GM23248 (cell line): ENCODE measurements around the gene SEC22A. TPM values are rescaled to one million over a fixed set of nuclear protein-coding genes. Genes with fewer than 3 reads are reported as not detected.
A peak's percentile ranks its signal among the peaks of the same experiment; 100 is the strongest.

Experiments
- DNase-seq: peaks from one replicate; pipeline ENCODE4 v3.0.0-alpha.2; 2015
- H2AFZ ChIP-seq: fragments of 200-600 bp; sonication (generic); 2 replicates; pipeline ENCODE4 v1.6.1; 2016; ENCODE audit warnings: antibody characterized with exemption
- H3F3A ChIP-seq: fragments of 200-600 bp; sonication (generic); 2 replicates; pipeline ENCODE4 v1.6.1; 2016; ENCODE audit warnings: mild to moderate bottlenecking, antibody characterized with exemption, mixed run types; ENCODE audit not compliant: insufficient read depth
- H3K27ac ChIP-seq: fragments of 200-600 bp; sonication (generic); 2 replicates; pipeline ENCODE4 v1.5.1; 2016; ENCODE audit warnings: mild to moderate bottlenecking
- H3K27me3 ChIP-seq: fragments of 200-600 bp; sonication (generic); replicated peaks from 2 replicates; pipeline ENCODE4 v1.6.1; 2016; ENCODE audit warnings: mild to moderate bottlenecking; ENCODE audit not compliant: insufficient read depth
- H3K36me3 ChIP-seq: fragments of 200-600 bp; sonication (generic); 2 replicates; pipeline ENCODE4 v1.6.1; 2016; ENCODE audit warnings: low read depth, mild to moderate bottlenecking
- H3K4me1 ChIP-seq: fragments of 200-600 bp; sonication (generic); 2 replicates; pipeline ENCODE4 v1.6.1; 2016; ENCODE audit warnings: mild to moderate bottlenecking; ENCODE audit not compliant: insufficient read depth
- H3K4me2 ChIP-seq: fragments of 200-600 bp; sonication (generic); one replicate; pipeline ENCODE4 v1.6.1; 2016; ENCODE audit warnings: mild to moderate bottlenecking; ENCODE audit not compliant: unreplicated experiment
- H3K4me3 ChIP-seq: fragments of 200-600 bp; sonication (generic); 2 replicates; pipeline ENCODE4 v1.5.1; 2016; ENCODE audit warnings: mild to moderate bottlenecking
- H3K79me2 ChIP-seq: fragments of 200-600 bp; sonication (generic); 2 replicates; pipeline ENCODE4 v1.6.1; 2016; ENCODE audit warnings: mild to moderate bottlenecking; ENCODE audit not compliant: insufficient read depth
- H3K9ac ChIP-seq: fragments of 200-600 bp; sonication (generic); 2 replicates; pipeline ENCODE4 v1.6.1; 2016; ENCODE audit warnings: mild to moderate bottlenecking
- H3K9me2 ChIP-seq: fragments of 200-600 bp; sonication (generic); 2 replicates; pipeline ENCODE4 v1.6.1; 2016; ENCODE audit warnings: mixed run types, mild to moderate bottlenecking, moderate library complexity; ENCODE audit not compliant: insufficient read depth
- H3K9me3 ChIP-seq: fragments of 200-600 bp; sonication (generic); one replicate; pipeline ENCODE4 v1.6.1; 2017; ENCODE audit warnings: low read depth
- H4K20me1 ChIP-seq: fragments of 200-600 bp; sonication (generic); 2 replicates; pipeline ENCODE4 v1.6.0; 2016; ENCODE audit not compliant: insufficient read depth
- EZH2 ChIP-seq: fragments of 200-600 bp; sonication (generic); IDR thresholded peaks from 2 replicates; pipeline ENCODE4 v1.6.1; 2018; ENCODE audit warnings: antibody characterized with exemption, mild to moderate bottlenecking; ENCODE audit not compliant: insufficient read depth, poor library complexity, severe bottlenecking
- EZH2phosphoT487 ChIP-seq: fragments of 200-600 bp; sonication (generic); IDR thresholded peaks from 2 replicates; pipeline ENCODE4 v1.6.1; 2018; ENCODE audit warnings: antibody characterized with exemption, moderate library complexity, mild to moderate bottlenecking, low read depth; ENCODE audit not compliant: insufficient read depth
- WGBS, 2 experiments: methylation state at CpG; one replicate each; pipeline ENCODE4 v1.1.6; 2015 to 2017; ENCODE audit warnings: low lambda C conversion rate in 2 of 2, low coverage in 1 of 2; ENCODE audit errors: missing lambda C conversion rate in 2 of 2; 5-methylcytosine and 5-hydroxymethylcytosine counted together
- in situ Hi-C: fragments of 300-500 bp; cut with MboI; formaldehyde crosslinking; loops from 2 replicates; pipeline ENCODE4 v1.15.0; 2020
- polyA plus RNA-seq: library from polyadenylated mRNA; unstranded; fragments of >200 nt; fragmentation: Nextera tagmentation; extraction: Ambion mirVana; gene quantifications from 2 replicates; pipeline ENCODE4 v1.2.1, GENCODE V29; 2016
- total RNA-seq: library from RNA; depleted of rRNA; stranded (reverse); fragments of >200 nt; shearing (Covaris generic); gene quantifications from 2 replicates; pipeline ENCODE4 v1.2.3, GENCODE V29; 2014

SEC22A gene
- total and polyA plus RNA-seq, 2 experiments from 2014 or later = 35.1 to 44.5 TPM

DNA sequence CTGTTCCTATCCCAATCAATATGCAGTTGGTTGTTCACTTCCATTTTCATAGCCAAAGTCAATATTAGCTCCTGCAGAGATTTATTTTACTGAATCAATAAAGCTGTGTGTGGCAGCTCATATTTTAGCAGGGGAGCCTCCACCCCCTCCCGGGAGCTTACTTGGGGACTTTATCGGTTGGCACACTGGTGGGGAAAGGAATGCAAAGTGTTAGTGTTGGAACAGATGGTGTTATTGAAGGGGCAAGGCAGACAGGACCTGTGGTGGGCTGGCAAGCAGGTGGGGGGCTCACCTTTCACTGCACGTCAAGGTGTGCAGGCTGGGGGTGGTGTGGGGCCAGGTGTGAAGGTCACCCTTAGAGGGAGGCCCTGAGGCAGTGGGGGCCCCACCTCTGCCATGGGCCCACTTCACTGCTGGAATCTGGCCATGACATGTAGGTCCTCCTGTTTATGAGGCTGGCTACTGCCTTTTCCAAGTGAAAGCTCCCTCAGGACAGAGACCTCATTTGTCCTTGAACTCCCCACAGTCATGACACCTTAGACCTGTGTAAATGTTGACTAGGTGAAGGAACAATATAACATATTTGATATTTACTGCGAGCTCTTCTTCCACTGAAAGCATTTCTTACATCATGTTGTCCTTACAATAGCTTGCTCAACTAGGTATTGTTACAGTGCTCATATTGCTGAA is 44.0 kb upstream of the SEC22A start:
- Histone ChIP-seq H3K9ac (no peak overlapping the region), H4K20me1 (no peaks in the 10 kb centered on the region), H3K4me2 (no peak overlapping the region), H3K27me3 (no peaks in the 10 kb centered on the region), H3K9me3 (no peaks in the 10 kb centered on the region), H3K4me3 (no peak overlapping the region), H3K36me3 (peaks cover 7% of the 10 kb centered on the region; the same call in 1 of the 2 replicates), H3K27ac (no peak overlapping the region), H3F3A (peaks cover 8% of the 10 kb centered on the region), H3K79me2 (no peaks in the 10 kb centered on the region), H3K4me1 (peaks cover 8% of the 10 kb centered on the region; the same call in 1 of the 2 replicates), H3K9me2 (no peaks in the 10 kb centered on the region), H2AFZ (no peak overlapping the region)
- DNase-seq = no peak
- TF ChIP-seq EZH2 (no peak), EZH2phosphoT487 (no peak)
- in situ Hi-C loops = no loop called here
- 83 to 84% methylated on average over 4 of the region's 4 CpGs for WGBS, 2 experiments

DNA sequence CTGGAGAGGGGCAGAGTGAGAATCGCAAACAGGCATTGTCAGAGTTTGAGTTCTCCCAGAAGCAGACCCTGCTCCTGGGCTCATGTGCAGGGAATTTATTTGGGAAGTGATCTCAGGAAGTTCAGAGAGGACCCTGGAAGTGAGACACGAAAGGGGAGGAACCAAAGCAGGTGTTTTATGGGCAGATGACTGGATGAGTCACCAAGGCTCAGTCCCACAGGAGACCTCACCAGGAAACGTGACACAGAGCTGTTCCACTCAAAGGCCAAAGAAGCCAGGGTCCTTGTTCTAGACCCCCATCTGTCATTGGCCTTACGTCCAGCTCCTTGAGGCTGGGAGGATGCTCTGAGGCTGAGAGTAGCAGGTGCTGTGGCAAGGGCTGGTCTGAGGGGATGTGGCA is 43.4 kb upstream of the SEC22A start:
- Histone ChIP-seq H2AFZ (no peak overlapping the region), H3K27ac (no peak overlapping the region), H3K79me2 (no peaks in the 10 kb centered on the region), H3K4me3 (no peak overlapping the region), H3K4me2 (no peak overlapping the region), H3K4me1 (peaks cover 8% of the 10 kb centered on the region; the same call in 1 of the 2 replicates), H3K36me3 (peaks cover 1% of the 10 kb centered on the region; the same call in 1 of the 2 replicates), H3K9ac (no peak overlapping the region), H3F3A (peaks cover 8% of the 10 kb centered on the region), H4K20me1 (no peaks in the 10 kb centered on the region), H3K9me3 (no peaks in the 10 kb centered on the region), H3K27me3 (no peaks in the 10 kb centered on the region), H3K9me2 (no peaks in the 10 kb centered on the region)
- 64 to 68% methylated on average over 4 of the region's 4 CpGs for WGBS, 2 experiments
- TF ChIP-seq EZH2phosphoT487 (no peak), EZH2 (no peak)
- DNase-seq = peak; percentile 14
- in situ Hi-C loops = no loop called here

DNA sequence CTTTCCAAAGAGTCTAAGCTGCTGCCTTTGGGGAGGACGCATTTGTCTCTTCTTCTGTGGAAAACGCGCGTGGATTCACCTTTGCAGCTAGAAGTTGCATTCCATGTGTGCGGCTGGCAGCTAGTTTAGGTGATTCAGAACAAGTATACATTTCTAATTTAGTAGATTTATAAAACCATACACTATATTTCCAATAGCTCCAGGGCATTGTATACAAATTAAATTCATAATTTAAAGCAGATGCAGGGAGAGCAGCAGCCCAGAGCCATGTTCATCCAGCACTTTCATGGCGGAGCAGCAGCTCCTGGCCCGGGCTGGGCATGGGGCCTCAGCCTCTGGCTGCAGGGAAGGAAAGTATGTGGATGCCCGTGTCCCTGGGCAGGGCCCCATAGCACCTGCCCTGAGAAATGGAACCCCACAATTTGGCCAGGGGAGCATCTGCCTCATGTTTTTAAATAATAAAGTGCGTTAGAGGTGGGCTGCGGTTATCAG is 42.8 kb upstream of the SEC22A start:
- no peak for DNase-seq
- peaks cover 6% of the 10 kb centered on the region; the same call in 1 of the 2 replicates for H3K36me3 ChIP-seq

DNA sequence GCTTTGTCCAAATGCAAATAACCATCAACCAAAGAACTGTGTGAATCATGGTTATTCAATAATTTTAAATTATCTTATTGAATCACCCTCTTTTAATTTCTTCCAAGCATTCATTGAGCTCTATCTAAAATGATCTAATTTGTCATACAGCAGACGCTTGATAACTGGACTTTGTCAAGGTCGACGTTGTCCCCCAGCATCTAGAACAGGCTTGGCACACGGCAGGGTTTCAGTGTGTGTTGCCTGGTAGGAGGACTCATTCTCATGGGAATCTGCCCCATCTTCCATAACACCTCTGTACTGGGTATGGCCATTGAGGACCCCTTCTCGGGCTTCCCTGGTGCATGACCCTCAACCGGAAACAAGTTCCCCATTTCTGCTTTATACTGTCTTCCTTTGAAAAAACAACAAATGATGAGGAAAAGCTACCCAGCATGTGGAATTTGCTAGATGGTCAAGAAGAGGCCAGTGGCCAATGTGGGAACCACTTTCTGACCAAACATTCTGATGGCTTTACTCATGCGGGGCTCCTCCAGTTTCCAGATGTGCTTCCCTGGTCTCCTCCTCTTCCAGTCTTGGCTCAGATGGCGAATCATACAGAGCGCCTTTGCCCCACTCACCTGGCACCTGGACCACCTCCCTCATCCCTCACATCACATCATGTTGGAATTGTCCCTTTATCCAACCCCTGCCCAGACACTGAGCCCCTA is 41.7 kb upstream of the SEC22A start:
- Histone ChIP-seq H3K9me3 (no peaks in the 10 kb centered on the region), H3K9ac (no peak overlapping the region), H4K20me1 (no peaks in the 10 kb centered on the region), H2AFZ (no peak overlapping the region), H3K9me2 (no peaks in the 10 kb centered on the region), H3K4me1 (peaks cover 8% of the 10 kb centered on the region; the same call in 1 of the 2 replicates), H3K27ac (peak overlapping the region; percentile 23; the same call in 1 of the 2 replicates), H3K79me2 (no peaks in the 10 kb centered on the region), H3F3A (peaks cover 8% of the 10 kb centered on the region), H3K4me2 (no peak overlapping the region), H3K27me3 (no peaks in the 10 kb centered on the region), H3K36me3 (peaks cover 17% of the 10 kb centered on the region; the same call in 1 of the 2 replicates), H3K4me3 (no peak overlapping the region)
- DNase-seq = peak; percentile 77
- TF ChIP-seq EZH2phosphoT487 = no peak
- no peak for TF ChIP-seq EZH2
- WGBS, 2 experiments = 92 to 97% methylated on average over 9 of the region's 9 CpGs
- in situ Hi-C loops = no loop called here

More for the DNA sequence above, 42.8 kb upstream of the SEC22A start:
- H4K20me1 ChIP-seq = no peaks in the 10 kb centered on the region
- H3K9me2 ChIP-seq = no peaks in the 10 kb centered on the region
- H3K9ac ChIP-seq = no peak overlapping the region
- H3K4me1 ChIP-seq = peaks cover 8% of the 10 kb centered on the region; the same call in 1 of the 2 replicates
- 88% methylated on average over 10 of the region's 10 CpGs for whole genome bisulfite sequencing, 2 experiments
- no peaks in the 10 kb centered on the region for H3K27me3 ChIP-seq
- peaks cover 8% of the 10 kb centered on the region for H3F3A ChIP-seq
- TF ChIP-seq EZH2phosphoT487 (no peak), EZH2 (no peak)
- no peak overlapping the region for H2AFZ ChIP-seq
- H3K9me3 ChIP-seq = no peaks in the 10 kb centered on the region
- in situ Hi-C loops = no loop called here
- H3K79me2 ChIP-seq = no peaks in the 10 kb centered on the region
- no peak overlapping the region for H3K27ac ChIP-seq
- no peak overlapping the region for H3K4me2 ChIP-seq
- no peak overlapping the region for H3K4me3 ChIP-seq
